Measurements from ENCODE around the gene SPSB1. TPM values are rescaled to one million over a fixed set of nuclear protein-coding genes. Genes with fewer than 3 reads are reported as not detected.

The SPSB1 gene
- total and polyA plus RNA-seq, 2 of the 4 experiments (the other 2 are of a cell fraction), result 16.7 to 19.8 TPM

DNA sequence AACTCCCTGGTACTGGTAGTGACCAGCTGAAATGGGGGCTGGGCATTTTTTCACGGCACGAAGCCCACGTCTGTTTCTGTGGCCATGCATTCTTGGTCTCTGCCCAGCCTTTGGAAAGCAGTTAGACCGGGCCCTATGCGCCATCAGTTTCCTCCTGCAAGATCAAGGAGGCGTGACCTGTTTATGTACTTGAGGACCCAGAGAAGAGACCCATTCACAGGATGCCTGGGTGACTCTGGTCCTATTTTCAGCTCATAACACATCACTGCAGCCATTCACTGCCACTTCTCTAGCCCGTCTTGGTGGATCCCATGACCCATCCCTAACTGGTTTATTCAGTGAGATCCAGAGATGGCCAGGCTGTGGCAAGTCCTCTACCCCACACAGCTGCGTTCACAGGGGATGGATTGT, 70.4 kb downstream of the SPSB1 start:
- H4K5ac ChIP-seq (ENCODE audit: low read depth, low read length), result no peak overlapping the region
- H4K8ac ChIP-seq (ENCODE audit: low read depth in 2 of 2, low read length in 2 of 2), result no peak overlapping the region
- peaks cover 5% of the 10 kb centered on the region; the same call in 1 of the 2 replicates for H3K4me1 ChIP-seq (ENCODE audit: control insufficient read depth, insufficient read depth, low read length)
- DNase-seq, result no peak
- H2BK5ac ChIP-seq (ENCODE audit: low read depth, low read length, poor library complexity, severe bottlenecking), result no peak overlapping the region
- H2AK9ac ChIP-seq (replicated peaks; ENCODE audit: low read depth, low read length, poor library complexity), result no peak overlapping the region
- no peak overlapping the region for H2BK20ac ChIP-seq (ENCODE audit: low read depth, low read length)
- peaks cover 87% of the 10 kb centered on the region for H4K20me1 ChIP-seq (ENCODE audit: insufficient read depth, low read length)
- no peak overlapping the region for H3K4me3 ChIP-seq (ENCODE audit: insufficient read depth, low read depth, low read length)
- peaks cover 14% of the 10 kb centered on the region for H3K9me1 ChIP-seq (ENCODE audit: insufficient read depth, low read length)
- dilution Hi-C loops (cut with HindIII; ENCODE audit: low sequenced_read_pairs, unreplicated experiment) (no loop called here), intact Hi-C loops (cut with micrococcal nuclease) (no loop called here), in situ Hi-C loops (cut with MboI; ENCODE audit: low sequenced_read_pairs) (no loop called here)
- no peak for ATAC-seq (ENCODE audit: low read depth)
- ChIA-PET CTCF (no interaction called here), POLR2A (ENCODE audit: unreplicated experiment) (no interaction called here)
- H2BK15ac ChIP-seq (ENCODE audit: low read depth, low read length), result no peak overlapping the region
- no peak overlapping the region for H3K23ac ChIP-seq (ENCODE audit: low read depth, low read length)
- TF ChIP-seq RCOR1 (IDR thresholded peaks at IDR 0.05; ENCODE audit: insufficient replicate concordance, low read length), result no peak
- TF ChIP-seq MAFK (IDR thresholded peaks at IDR 0.05; ENCODE audit: low read depth, low read length), result no peak
- no peak for TF ChIP-seq POLR2A (IDR thresholded peaks at IDR 0.05; ENCODE audit: low read depth, low read length)
- no peak for TF ChIP-seq RFX5 (IDR thresholded peaks at IDR 0.05; ENCODE audit: low read depth, low read length)
- no peak for TF ChIP-seq NFE2L2 (IDR thresholded peaks at IDR 0.05; ENCODE audit: low read depth, low read length)
- TF ChIP-seq SMC3 (IDR thresholded peaks at IDR 0.05; ENCODE audit: low read depth, low read length), result no peak
- TF ChIP-seq RAD21 (IDR thresholded peaks at IDR 0.05; ENCODE audit: low read length), result no peak
- no peak for TF ChIP-seq MXI1 (IDR thresholded peaks at IDR 0.05; ENCODE audit: borderline replicate concordance, low read depth, low read length)
- TF ChIP-seq MAZ (IDR thresholded peaks at IDR 0.05; ENCODE audit: borderline replicate concordance, low read depth, low read length), result no peak
- no peak overlapping the region for H3K27ac ChIP-seq (ENCODE audit: insufficient read depth, low read length)
- no TSS peak for BruUV-seq (replicated peaks)
- H3K9ac ChIP-seq (ENCODE audit: low read depth, low read length), result no peak overlapping the region
- no peaks in the 10 kb centered on the region for H3K9me3 ChIP-seq (ENCODE audit: control insufficient read depth, insufficient read depth, low read length)
- H3K4me2 ChIP-seq (ENCODE audit: low read depth, low read length), result no peak overlapping the region
- H3K27me3 ChIP-seq (ENCODE audit: control insufficient read depth, insufficient read depth, low read length), result no peaks in the 10 kb centered on the region
- no peak overlapping the region for H3K4ac ChIP-seq (ENCODE audit: low read depth, low read length)
- 88% methylated on average over 7 of the region's 8 CpGs; no CpG with 5 or more reads in 1 of the 2 experiments for WGBS, 2 experiments (ENCODE audit: extremely low coverage in 2 of 2, insufficient read length in 1 of 2)
- H2BK120ac ChIP-seq (ENCODE audit: low read depth, low read length), result no peak overlapping the region
- no peak overlapping the region for H3K56ac ChIP-seq (ENCODE audit: extremely low read depth, insufficient read depth, low read length)
- peaks cover 18% of the 10 kb centered on the region for H3K36me3 ChIP-seq (ENCODE audit: control insufficient read depth, insufficient read depth, low read length)
- peaks cover 16 to 89% of the 10 kb centered on the region in 2 experiments for H3K79me1 ChIP-seq (ENCODE audit: low read depth in 1 of 2, low read length in 2 of 2)
- H3K18ac ChIP-seq (ENCODE audit: low read depth, low read length), result no peak overlapping the region
- H3K14ac ChIP-seq (replicated peaks; ENCODE audit: low read depth, low read length), result no peak overlapping the region
- no peak overlapping the region for H2AFZ ChIP-seq (replicated peaks; ENCODE audit: low read length, poor library complexity)
- no peak overlapping the region for H2AK5ac ChIP-seq (ENCODE audit: low read depth, low read length)
- no peak overlapping the region for H4K91ac ChIP-seq (ENCODE audit: insufficient read depth, low read depth, low read length)

All from IMR-90 (cell line).